Heart left ventricle (tissue), 16 donors: Measurements from ENCODE around the gene AP1M2. TPM values are rescaled to one million over a fixed set of nuclear protein-coding genes. Genes with fewer than 3 reads are reported as not detected.

Source experiments
- ATAC-seq, 4 donors: fragments of 200-7000 bp; cut with Tn5 transposase; one replicate each; pipeline ENCODE4 v1.9.1; 2020 to 2022; ENCODE audit warnings: moderate library complexity in 4 of 4, mild to moderate bottlenecking in 3 of 4, moderate number of reproducible peaks in 1 of 4
- DNase-seq, 5 donors: peaks; one replicate each; pipeline ENCODE4 v3.0.0-alpha.2; 2020
- H3K27ac ChIP-seq, 12 donors: fragments of 200-600 bp; sonication (generic) in 4 of 12; one replicate each; pipeline versions ENCODE4 v1.5.0 to v1.8.0; 2016 to 2022; ENCODE audit warnings: mild to moderate bottlenecking in 2 of 12
- H3K27me3 ChIP-seq, 9 donors: fragments of 200-600 bp; sonication (generic) in 2 of 9; one replicate each; pipeline versions ENCODE4 v1.5.1 to v1.8.0; 2016 to 2022; ENCODE audit warnings: mild to moderate bottlenecking in 3 of 9
- H3K36me3 ChIP-seq, 9 donors: fragments of 200-600 bp; sonication (generic) in 2 of 9; one replicate each; pipeline versions ENCODE4 v1.5.0 to v1.8.0; 2018 to 2022; ENCODE audit warnings: mild to moderate bottlenecking in 2 of 9
- H3K4me1 ChIP-seq, 12 donors: fragments of 200-600 bp; sonication (generic) in 4 of 12; one replicate each; pipeline versions ENCODE4 v1.5.0 to v1.8.0; 2016 to 2022; ENCODE audit warnings: mild to moderate bottlenecking in 3 of 12
- H3K4me3 ChIP-seq, 12 donors: fragments of 200-600 bp; sonication (generic) in 4 of 12; one replicate each; pipeline versions ENCODE4 v1.5.0 to v1.8.0; 2017 to 2022; ENCODE audit warnings: mild to moderate bottlenecking in 9 of 12, moderate library complexity in 4 of 12
- H3K9me3 ChIP-seq, 12 donors: fragments of 200-600 bp; sonication (generic) in 4 of 12; one replicate each; pipeline versions ENCODE4 v1.5.0 to v1.8.0; 2016 to 2022; ENCODE audit warnings: mild to moderate bottlenecking in 1 of 12
- POLR2A ChIP-seq, 2 donors: fragments of 450-650 bp; IDR thresholded peaks; one replicate each; pipeline ENCODE4 v1.6.1; 2017; ENCODE audit warnings: antibody characterized with exemption in 2 of 2, mild to moderate bottlenecking in 2 of 2, moderate library complexity in 2 of 2
- WGBS, 4 donors: extraction: QIAGEN DNeasy Blood & Tissue Kit in 2 of 4; methylation state at CpG; one replicate each; pipeline versions ENCODE4 v1.1.5 to v1.1.7; 2013 to 2018; 5-methylcytosine and 5-hydroxymethylcytosine counted together
- intact Hi-C, 10 donors: fragments of 100-400 bp; cut with DNase I; formaldehyde crosslinking; loops; one replicate each; pipeline versions ENCODE4 v1.11.1 to v1.14.2; 2022
- long read RNA-seq, 3 donors: library from polyadenylated mRNA; unstranded; transcript quantifications; one replicate each; pipeline ENCODE4 v2.0.0, GENCODE V29; 2020 to 2021
- polyA plus RNA-seq, 2 donors: library from polyadenylated mRNA; stranded (reverse); fragments of 200-250 nt; gene quantifications; one replicate each; pipeline ENCODE4 v1.2.3, GENCODE V29; 2013
- total RNA-seq, 9 donors: library from RNA; depleted of rRNA in 2 of 9; stranded (reverse); fragments of >200 nt in 2 of 9; fragmentation: NEBNext Ultra II Directional in 3 of 9; extraction: Animal tissue kit (Norgen Biotek cat#: 25700) in 3 of 9; gene quantifications; one replicate each; pipeline versions ENCODE4 v1.1.0 to v1.2.4, GENCODE V29; 2016 to 2023
- TF ChIP-seq, protein P1 (sequence below), 12 donors: fragments of 200-600 bp; sonication (generic) in 4 of 12; IDR thresholded peaks; one replicate each; pipeline versions ENCODE4 v1.5.0 to v1.8.0; 2018 to 2022; ENCODE audit warnings: antibody characterized with exemption in 12 of 12, mild to moderate bottlenecking in 5 of 12
- donor health status: ischemic (EF 13 %, LVEDD 7.1; RV severe dilation, severe dysfunction).
- donor health status: healthy with polysubstance abuse.
- donor health status: DM: no; HTN: yes; CAD: no.
- donor health status: DM: no; HTN: no; CAD: no.
- donor health status: ischemic (EF 25% LVEDD 6.9; RV normal size, moderate dysfunction).
- donor health status: ischemic (EF 25% LVEDD 5.7; RV mildly dilated, moderate dysfunction).
- donor health status: healthy.
- donor health status: DM: yes; HTN: yes; CAD: no.
- donor health status: ischemic (EF 35%, LVEDD 5.7; RV mildly dilated, moderate dysfunction).
- donor health status: nonischemic (EF 11% LVEDD 7.7; RV severe dilation, severe dysfunction).
- donor health status: DM: yes; HTN: yes; CAD: no.
- donor health status: PGD.
- donor health status: ischemic (EF 29% LVEDD 5.4; RV normal size, mild dysfunction).
- donor health status: nonischemic (EF 23%, LVEDD 6.1; RV moderate dilation, normal function).

Gene AP1M2
- total RNA-seq (1 to 10 TPM in 1 of 9 donors, not detected in 8; 3.6 TPM), polyA plus RNA-seq (not detected)
- long read RNA-seq, donor 1 = 0 reads
- long read RNA-seq, donor 2 = 0 reads
- long read RNA-seq, donor 3 = 0 reads

DNA sequence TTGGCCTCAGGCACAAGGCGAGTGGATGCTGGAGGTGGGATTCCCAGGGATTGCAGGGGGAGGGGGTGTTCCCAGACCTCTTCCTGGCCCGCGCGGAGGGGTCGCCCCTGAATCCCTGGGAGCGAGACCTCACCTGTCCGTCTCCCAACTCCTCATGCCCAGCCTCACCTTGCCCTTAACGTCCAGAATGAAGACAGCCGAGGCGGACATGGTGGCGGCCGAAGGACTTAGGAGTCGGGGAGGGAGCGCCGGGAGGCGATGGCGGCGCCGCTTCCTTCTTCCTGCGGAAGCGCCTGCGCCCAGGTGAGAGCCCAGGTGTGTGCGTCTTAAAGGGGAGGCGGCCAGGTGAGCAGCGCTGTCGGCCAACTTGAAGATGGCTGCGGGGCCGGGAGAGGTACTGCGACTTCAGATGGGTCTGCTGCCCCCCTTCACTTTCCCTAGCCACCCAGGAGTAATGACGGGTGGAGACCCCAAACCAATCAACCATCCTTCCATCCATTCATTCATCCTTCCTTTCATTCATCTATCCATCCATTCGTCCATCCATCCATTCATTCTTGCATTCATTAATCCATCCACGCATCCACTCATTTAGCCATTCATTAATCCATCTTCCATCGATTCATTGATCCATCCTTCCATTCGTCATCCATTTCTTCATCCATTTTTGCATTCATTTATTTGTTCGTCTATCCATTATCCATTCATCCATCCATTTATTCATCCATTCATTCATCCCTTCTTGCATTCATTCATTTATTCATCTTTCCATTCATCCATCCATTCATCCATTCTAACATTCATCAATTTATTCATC is at the start of gene AP1M2:
Gene AP1M2 (minus strand): TSS at position 291 of the 817 bp plus-strand sequence. CDS start 81 bp downstream, at position 210.
- H3K9me3 ChIP-seq = no peaks in the 10 kb centered on the region
- WGBS, 4 donors = 18 to 36% (median 21%) methylated on average over 12 to 35 of the region's 35 CpGs

DNA sequence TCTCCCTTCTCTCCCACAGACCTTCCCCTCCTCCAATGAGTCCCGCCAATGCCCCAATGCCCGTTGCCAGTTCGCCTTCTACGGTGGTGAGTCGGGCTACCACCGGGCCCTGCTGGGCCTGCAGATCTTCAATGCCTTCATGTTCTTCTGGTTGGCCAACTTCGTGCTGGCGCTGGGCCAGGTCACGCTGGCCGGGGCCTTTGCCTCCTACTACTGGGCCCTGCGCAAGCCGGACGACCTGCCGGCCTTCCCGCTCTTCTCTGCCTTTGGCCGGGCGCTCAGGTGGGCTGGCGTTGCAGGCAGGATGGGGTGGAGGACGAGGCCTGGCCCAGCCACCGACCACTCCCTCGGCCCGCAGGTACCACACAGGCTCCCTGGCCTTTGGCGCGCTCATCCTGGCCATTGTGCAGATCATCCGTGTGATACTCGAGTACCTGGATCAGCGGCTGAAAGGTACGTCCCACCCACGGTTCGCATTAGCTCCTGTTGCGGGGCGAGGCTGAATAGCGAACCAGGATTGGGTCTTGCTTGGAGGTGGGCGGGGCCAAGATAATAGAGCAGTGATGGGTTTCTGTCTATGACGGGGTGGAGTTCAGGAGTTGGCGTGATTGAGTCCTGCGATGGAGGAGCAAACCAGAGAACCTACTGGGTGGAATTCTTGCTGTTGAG is 49.3 kb upstream of the AP1M2 start:
- Histone ChIP-seq H3K27me3 (no peaks in the 10 kb centered on the region), H3K27ac (no peak overlapping the region), H3K36me3 (peaks cover 0 to 99% (median 93%) of the 10 kb centered on the region in 9 donors), H3K4me1 (peaks cover 0 to 32% (median 0%) of the 10 kb centered on the region in 12 donors), H3K9me3 (no peaks in the 10 kb centered on the region), H3K4me3 (no peak overlapping the region)
- 89 to 93% (median 92%) methylated on average over 29 to 37 of the region's 37 CpGs for WGBS, 4 donors
- ATAC-seq (peak in 1 of 4 donors; percentile 14), DNase-seq (no peak)
- intact Hi-C loops = no loop called here
- no peak for TF ChIP-seq POLR2A (IDR thresholded peaks at IDR 0.05)
- TF ChIP-seq, protein P1, sequence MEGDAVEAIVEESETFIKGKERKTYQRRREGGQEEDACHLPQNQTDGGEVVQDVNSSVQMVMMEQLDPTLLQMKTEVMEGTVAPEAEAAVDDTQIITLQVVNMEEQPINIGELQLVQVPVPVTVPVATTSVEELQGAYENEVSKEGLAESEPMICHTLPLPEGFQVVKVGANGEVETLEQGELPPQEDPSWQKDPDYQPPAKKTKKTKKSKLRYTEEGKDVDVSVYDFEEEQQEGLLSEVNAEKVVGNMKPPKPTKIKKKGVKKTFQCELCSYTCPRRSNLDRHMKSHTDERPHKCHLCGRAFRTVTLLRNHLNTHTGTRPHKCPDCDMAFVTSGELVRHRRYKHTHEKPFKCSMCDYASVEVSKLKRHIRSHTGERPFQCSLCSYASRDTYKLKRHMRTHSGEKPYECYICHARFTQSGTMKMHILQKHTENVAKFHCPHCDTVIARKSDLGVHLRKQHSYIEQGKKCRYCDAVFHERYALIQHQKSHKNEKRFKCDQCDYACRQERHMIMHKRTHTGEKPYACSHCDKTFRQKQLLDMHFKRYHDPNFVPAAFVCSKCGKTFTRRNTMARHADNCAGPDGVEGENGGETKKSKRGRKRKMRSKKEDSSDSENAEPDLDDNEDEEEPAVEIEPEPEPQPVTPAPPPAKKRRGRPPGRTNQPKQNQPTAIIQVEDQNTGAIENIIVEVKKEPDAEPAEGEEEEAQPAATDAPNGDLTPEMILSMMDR (IDR thresholded peaks at IDR 0.05) = no peak

More for the DNA sequence above, at the start of gene AP1M2:
- intact Hi-C loops = no loop called here
- no peak for ATAC-seq
- DNase-seq = no peak
- H3K36me3 ChIP-seq = no peaks in the 10 kb centered on the region
- peaks cover 0 to 35% (median 11%) of the 10 kb centered on the region in 9 donors for H3K27me3 ChIP-seq
- no peak within 1 kb of the TSS for H3K27ac ChIP-seq
- H3K4me1 ChIP-seq = peaks cover 0 to 3% (median 0%) of the 10 kb centered on the region in 12 donors
- TF ChIP-seq POLR2A (IDR thresholded peaks at IDR 0.05) = no peak
- TF ChIP-seq, protein P1 (IDR thresholded peaks at IDR 0.05) = no peak
- H3K4me3 ChIP-seq = no peak within 1 kb of the TSS

DNA sequence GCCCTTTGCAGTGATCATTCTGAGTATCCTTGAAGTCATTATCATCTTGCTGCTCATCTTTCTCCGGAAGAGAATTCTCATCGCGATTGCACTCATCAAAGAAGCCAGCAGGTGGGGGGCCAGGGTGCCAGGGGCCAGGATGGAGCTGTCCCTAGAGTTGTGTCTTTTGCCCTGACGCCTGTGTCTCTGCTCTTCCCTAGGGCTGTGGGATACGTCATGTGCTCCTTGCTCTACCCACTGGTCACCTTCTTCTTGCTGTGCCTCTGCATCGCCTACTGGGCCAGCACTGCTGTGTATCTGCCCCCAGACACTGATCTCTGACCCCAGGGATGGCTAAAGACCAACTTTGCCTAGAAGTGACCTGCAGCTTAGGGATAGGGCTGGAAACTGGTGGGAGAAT is 47.9 kb upstream of the AP1M2 start:
- 67 to 93% (median 82%) methylated on average over 5 to 6 of the region's 6 CpGs for WGBS, 4 donors
- Histone ChIP-seq H3K27ac (no peak overlapping the region), H3K4me3 (no peak overlapping the region), H3K27me3 (no peaks in the 10 kb centered on the region), H3K36me3 (peaks cover 0 to 99% (median 93%) of the 10 kb centered on the region in 9 donors), H3K4me1 (peaks cover 0 to 29% (median 0%) of the 10 kb centered on the region in 12 donors), H3K9me3 (no peaks in the 10 kb centered on the region)
- intact Hi-C loops = no loop called here
- no peak for ATAC-seq
- no peak for DNase-seq
- TF ChIP-seq, protein P1 (IDR thresholded peaks at IDR 0.05) = no peak
- no peak for TF ChIP-seq POLR2A (IDR thresholded peaks at IDR 0.05)

DNA sequence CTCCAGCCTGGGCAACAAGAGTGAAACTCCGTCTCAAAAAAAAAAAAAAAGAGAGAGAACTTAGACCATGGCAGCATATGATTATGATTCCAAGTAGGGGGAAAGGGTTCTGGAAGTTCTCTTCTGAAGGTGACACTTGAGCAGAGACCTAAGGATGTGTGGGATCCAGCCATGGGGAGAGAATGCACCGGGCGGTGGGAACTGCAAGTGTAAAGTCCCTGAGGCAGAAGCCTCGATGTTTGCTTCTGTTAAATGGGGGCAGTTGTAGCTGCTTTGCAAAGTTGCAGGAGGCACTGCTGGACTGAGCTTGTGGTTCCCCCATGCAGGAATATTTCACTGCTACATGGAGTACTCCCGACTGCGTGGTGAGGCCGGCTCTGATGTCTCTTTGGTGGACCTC is 47.3 kb upstream of the AP1M2 start:
- intact Hi-C loops = no loop called here
- ATAC-seq (no peak), DNase-seq (no peak)
- no peaks in the 10 kb centered on the region for H3K27me3 ChIP-seq
- H3K4me3 ChIP-seq = no peak overlapping the region
- no peak for TF ChIP-seq POLR2A (IDR thresholded peaks at IDR 0.05)
- TF ChIP-seq, protein P1 (IDR thresholded peaks at IDR 0.05) = no peak
- H3K9me3 ChIP-seq = no peaks in the 10 kb centered on the region
- WGBS, 4 donors = 91 to 94% (median 92%) methylated on average over 7 of the region's 7 CpGs
- H3K4me1 ChIP-seq = peaks cover 0 to 23% (median 0%) of the 10 kb centered on the region in 12 donors
- H3K27ac ChIP-seq = no peak overlapping the region
- peaks cover 0 to 99% (median 94%) of the 10 kb centered on the region in 9 donors for H3K36me3 ChIP-seq
